ENCODE measurements around the gene RGS7. TPM values are rescaled to one million over a fixed set of nuclear protein-coding genes. Genes with fewer than 3 reads are reported as not detected.
"Not testable (repeated sequence)": the region's sequence is repeated elsewhere in the genome, so short reads cannot be mapped to it uniquely, and the experiment has no call there.

The RGS7 gene
- total RNA-seq, 1 experiment from 2014 or later: not detected

- no peak for DNase-seq
- Histone ChIP-seq H3K79me2 (ENCODE audit: low read length) (no peaks in the 10 kb centered on the region), H3K9me2 (replicated peaks; ENCODE audit: insufficient read depth, low read length) (no peaks in the 10 kb centered on the region), H3K27me3 (ENCODE audit: low read length) (no peaks in the 10 kb centered on the region), H3K4me3 (ENCODE audit: low read length) (no peak overlapping the region), H3K4me2 (ENCODE audit: low read depth, low read length, poor library complexity, severe bottlenecking) (no peak overlapping the region), H2AFZ (ENCODE audit: low read length) (no peak overlapping the region), H3K4me1 (ENCODE audit: low read length) (no peaks in the 10 kb centered on the region), H3K27ac (ENCODE audit: low read length) (no peak overlapping the region), H3K36me3 (ENCODE audit: insufficient read depth, low read length) (no peaks in the 10 kb centered on the region), H4K20me1 (ENCODE audit: insufficient read depth, low read depth, low read length) (no peaks in the 10 kb centered on the region), H3K9ac (ENCODE audit: low read length) (no peak overlapping the region), H3K9me3 (ENCODE audit: low read length) (no peaks in the 10 kb centered on the region)
Observed at GRCh38 chr1:241177660-241178059, 179.3 kb downstream of the RGS7 start.

GRCh38 chr1:241172486-241172885 is 184.5 kb downstream of the RGS7 start:
- no peaks in the 10 kb centered on the region for H3K4me1 ChIP-seq (ENCODE audit: low read length)
- no peak overlapping the region for H3K4me2 ChIP-seq (ENCODE audit: low read depth, low read length, poor library complexity, severe bottlenecking)
- H3K27ac ChIP-seq (ENCODE audit: low read length): no peak overlapping the region

GRCh38 chr1:241171991-241172390 is 185.0 kb downstream of the RGS7 start:
- Histone ChIP-seq H3K36me3 (ENCODE audit: insufficient read depth, low read length) (no peaks in the 10 kb centered on the region), H3K4me2 (ENCODE audit: low read depth, low read length, poor library complexity, severe bottlenecking) (no peak overlapping the region), H3K9me2 (replicated peaks; ENCODE audit: insufficient read depth, low read length) (no peaks in the 10 kb centered on the region), H3K9me3 (ENCODE audit: low read length) (no peaks in the 10 kb centered on the region), H3K27ac (ENCODE audit: low read length) (no peak overlapping the region), H3K4me3 (ENCODE audit: low read length) (no peak overlapping the region), H3K27me3 (ENCODE audit: low read length) (no peaks in the 10 kb centered on the region), H4K20me1 (ENCODE audit: insufficient read depth, low read depth, low read length) (no peaks in the 10 kb centered on the region), H3K9ac (ENCODE audit: low read length) (no peak overlapping the region), H3K79me2 (ENCODE audit: low read length) (no peaks in the 10 kb centered on the region), H3K4me1 (ENCODE audit: low read length) (no peaks in the 10 kb centered on the region), H2AFZ (ENCODE audit: low read length) (no peak overlapping the region)
- no peak for DNase-seq

More at GRCh38 chr1:241172486-241172885, 184.5 kb downstream of the RGS7 start:
- no peak overlapping the region for H2AFZ ChIP-seq (ENCODE audit: low read length)
- no peaks in the 10 kb centered on the region for H3K9me2 ChIP-seq (replicated peaks; ENCODE audit: insufficient read depth, low read length)
- H3K9ac ChIP-seq (ENCODE audit: low read length): no peak overlapping the region
- H3K79me2 ChIP-seq (ENCODE audit: low read length): no peaks in the 10 kb centered on the region
- no peak overlapping the region for H3K4me3 ChIP-seq (ENCODE audit: low read length)
- no peaks in the 10 kb centered on the region for H4K20me1 ChIP-seq (ENCODE audit: insufficient read depth, low read depth, low read length)
- no peaks in the 10 kb centered on the region for H3K36me3 ChIP-seq (ENCODE audit: insufficient read depth, low read length)
- H3K9me3 ChIP-seq (ENCODE audit: low read length): no peaks in the 10 kb centered on the region
- H3K27me3 ChIP-seq (ENCODE audit: low read length): no peaks in the 10 kb centered on the region
- no peak for DNase-seq

GRCh38 chr1:241167121-241167630 is 189.8 kb downstream of the RGS7 start:
- Histone ChIP-seq H4K20me1 (ENCODE audit: insufficient read depth, low read depth, low read length) (no peaks in the 10 kb centered on the region), H3K9me2 (replicated peaks; ENCODE audit: insufficient read depth, low read length) (no peaks in the 10 kb centered on the region), H3K4me2 (ENCODE audit: low read depth, low read length, poor library complexity, severe bottlenecking) (no peak overlapping the region), H3K79me2 (ENCODE audit: low read length) (no peaks in the 10 kb centered on the region), H3K9ac (ENCODE audit: low read length) (no peak overlapping the region), H3K27me3 (ENCODE audit: low read length) (no peaks in the 10 kb centered on the region), H3K4me1 (ENCODE audit: low read length) (no peaks in the 10 kb centered on the region), H3K9me3 (ENCODE audit: low read length) (no peaks in the 10 kb centered on the region), H3K36me3 (ENCODE audit: insufficient read depth, low read length) (no peaks in the 10 kb centered on the region), H3K27ac (ENCODE audit: low read length) (no peak overlapping the region), H2AFZ (ENCODE audit: low read length) (no peak overlapping the region), H3K4me3 (ENCODE audit: low read length) (no peak overlapping the region)
- no peak for DNase-seq

- H3K36me3 ChIP-seq (ENCODE audit: insufficient read depth, low read length): no peaks in the 10 kb centered on the region
- H3K27me3 ChIP-seq (ENCODE audit: low read length): no peaks in the 10 kb centered on the region
- no peak overlapping the region for H3K9ac ChIP-seq (ENCODE audit: low read length)
- H2AFZ ChIP-seq (ENCODE audit: low read length): no peak overlapping the region
- H3K79me2 ChIP-seq (ENCODE audit: low read length): no peaks in the 10 kb centered on the region
- no peak overlapping the region for H3K4me3 ChIP-seq (ENCODE audit: low read length)
- no peak for DNase-seq
- no peaks in the 10 kb centered on the region for H3K9me3 ChIP-seq (ENCODE audit: low read length)
- H3K9me2 ChIP-seq (replicated peaks; ENCODE audit: insufficient read depth, low read length): no peaks in the 10 kb centered on the region
- H3K4me1 ChIP-seq (ENCODE audit: low read length): no peaks in the 10 kb centered on the region
- H3K4me2 ChIP-seq (ENCODE audit: low read depth, low read length, poor library complexity, severe bottlenecking): no peak overlapping the region
- H4K20me1 ChIP-seq (ENCODE audit: insufficient read depth, low read depth, low read length): no peaks in the 10 kb centered on the region
- no peak overlapping the region for H3K27ac ChIP-seq (ENCODE audit: low read length)
Observed at GRCh38 chr1:241166625-241167024, 190.4 kb downstream of the RGS7 start.

GRCh38 chr1:241165256-241165655 is 191.7 kb downstream of the RGS7 start:
- not testable (repeated sequence) for H4K20me1 ChIP-seq (ENCODE audit: insufficient read depth, low read depth, low read length); H3K4me3 ChIP-seq (ENCODE audit: low read length); H3K9me3 ChIP-seq (ENCODE audit: low read length); H3K4me2 ChIP-seq (ENCODE audit: low read depth, low read length, poor library complexity, severe bottlenecking); H3K79me2 ChIP-seq (ENCODE audit: low read length); H3K9ac ChIP-seq (ENCODE audit: low read length); H3K4me1 ChIP-seq (ENCODE audit: low read length); H3K9me2 ChIP-seq (replicated peaks; ENCODE audit: insufficient read depth, low read length); H2AFZ ChIP-seq (ENCODE audit: low read length); H3K27me3 ChIP-seq (ENCODE audit: low read length); DNase-seq; H3K27ac ChIP-seq (ENCODE audit: low read length); H3K36me3 ChIP-seq (ENCODE audit: insufficient read depth, low read length)

GRCh38 chr1:241163363-241163762 is 193.6 kb downstream of the RGS7 start:
- Histone ChIP-seq H3K27ac (ENCODE audit: low read length) (no peak overlapping the region), H3K4me1 (ENCODE audit: low read length) (no peaks in the 10 kb centered on the region), H4K20me1 (ENCODE audit: insufficient read depth, low read depth, low read length) (no peaks in the 10 kb centered on the region), H3K9me3 (ENCODE audit: low read length) (no peaks in the 10 kb centered on the region), H3K9me2 (replicated peaks; ENCODE audit: insufficient read depth, low read length) (no peaks in the 10 kb centered on the region), H2AFZ (ENCODE audit: low read length) (no peak overlapping the region), H3K27me3 (ENCODE audit: low read length) (no peaks in the 10 kb centered on the region), H3K4me2 (ENCODE audit: low read depth, low read length, poor library complexity, severe bottlenecking) (no peak overlapping the region), H3K4me3 (ENCODE audit: low read length) (no peak overlapping the region), H3K36me3 (ENCODE audit: insufficient read depth, low read length) (no peaks in the 10 kb centered on the region), H3K79me2 (ENCODE audit: low read length) (no peaks in the 10 kb centered on the region), H3K9ac (ENCODE audit: low read length) (no peak overlapping the region)
- DNase-seq: no peak

- no peak overlapping the region for H3K4me2 ChIP-seq (ENCODE audit: low read depth, low read length, poor library complexity, severe bottlenecking)
- no peaks in the 10 kb centered on the region for H3K36me3 ChIP-seq (ENCODE audit: insufficient read depth, low read length)
- H2AFZ ChIP-seq (ENCODE audit: low read length): no peak overlapping the region
- no peak overlapping the region for H3K4me3 ChIP-seq (ENCODE audit: low read length)
- no peaks in the 10 kb centered on the region for H3K79me2 ChIP-seq (ENCODE audit: low read length)
- H4K20me1 ChIP-seq (ENCODE audit: insufficient read depth, low read depth, low read length): no peaks in the 10 kb centered on the region
- H3K4me1 ChIP-seq (ENCODE audit: low read length): no peaks in the 10 kb centered on the region
- no peak overlapping the region for H3K27ac ChIP-seq (ENCODE audit: low read length)
- no peak overlapping the region for H3K9ac ChIP-seq (ENCODE audit: low read length)
- H3K9me2 ChIP-seq (replicated peaks; ENCODE audit: insufficient read depth, low read length): no peaks in the 10 kb centered on the region
- DNase-seq: no peak
- no peaks in the 10 kb centered on the region for H3K9me3 ChIP-seq (ENCODE audit: low read length)
- no peaks in the 10 kb centered on the region for H3K27me3 ChIP-seq (ENCODE audit: low read length)
Observed at GRCh38 chr1:241161188-241161689, 195.8 kb downstream of the RGS7 start.

- Histone ChIP-seq H3K4me1 (ENCODE audit: low read length) (no peaks in the 10 kb centered on the region), H3K27ac (ENCODE audit: low read length) (no peak overlapping the region), H3K9ac (ENCODE audit: low read length) (no peak overlapping the region), H3K4me2 (ENCODE audit: low read depth, low read length, poor library complexity, severe bottlenecking) (no peak overlapping the region), H3K79me2 (ENCODE audit: low read length) (no peaks in the 10 kb centered on the region), H3K9me3 (ENCODE audit: low read length) (no peaks in the 10 kb centered on the region), H3K27me3 (ENCODE audit: low read length) (no peaks in the 10 kb centered on the region), H4K20me1 (ENCODE audit: insufficient read depth, low read depth, low read length) (no peaks in the 10 kb centered on the region), H2AFZ (ENCODE audit: low read length) (no peak overlapping the region), H3K9me2 (replicated peaks; ENCODE audit: insufficient read depth, low read length) (no peaks in the 10 kb centered on the region), H3K4me3 (ENCODE audit: low read length) (no peak overlapping the region), H3K36me3 (ENCODE audit: insufficient read depth, low read length) (no peaks in the 10 kb centered on the region)
- no peak for DNase-seq
Observed at GRCh38 chr1:241157435-241157834, 199.6 kb downstream of the RGS7 start.
